Measurements from ENCODE around the gene UBE4A. TPM values are rescaled to one million over a fixed set of nuclear protein-coding genes. Genes with fewer than 3 reads are reported as not detected.

UBE4A gene
- polyA plus RNA-seq, 1 of the 3 experiments (the other 2 are of a cell fraction): 7.7 TPM

DNA sequence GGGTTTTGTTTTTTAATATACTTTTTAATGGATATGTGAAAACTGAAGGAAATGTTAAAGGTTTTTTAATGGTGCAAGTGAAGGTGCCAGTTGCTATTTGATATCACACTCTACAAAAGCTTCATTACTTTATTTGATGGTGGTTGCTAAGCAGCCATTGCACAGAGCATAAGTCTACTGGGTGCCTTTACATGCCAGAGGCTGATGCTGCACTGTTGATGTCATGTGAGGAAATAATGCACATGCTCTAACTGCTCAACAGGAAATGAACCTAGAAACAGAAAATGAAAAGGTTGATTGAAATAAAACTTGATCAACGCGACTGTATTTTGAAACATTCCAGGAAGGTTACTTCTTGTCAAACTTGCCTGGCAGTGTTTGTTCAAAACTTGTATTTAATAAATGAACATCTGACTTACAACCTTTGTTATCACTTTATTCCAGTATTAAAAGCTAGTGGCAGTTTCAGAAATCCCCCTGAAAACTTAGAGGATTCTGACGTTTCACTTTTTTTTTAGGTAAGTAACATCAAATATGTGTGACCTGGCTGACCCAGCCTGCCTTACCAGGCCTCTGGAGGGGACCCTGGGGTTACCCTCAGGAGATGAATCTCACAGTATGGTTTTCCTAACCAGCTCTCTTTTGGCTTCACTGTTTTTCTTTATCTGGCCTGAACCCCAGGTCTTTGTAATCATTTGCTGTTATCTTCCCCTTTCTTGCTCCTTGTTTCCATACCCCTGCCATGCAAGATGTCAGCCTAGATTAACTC lies 39.6 kb downstream of the UBE4A start:
- TF ChIP-seq SMC3 (IDR thresholded peaks at IDR 0.05; ENCODE audit: low read depth, low read length) (no peak), NRF1 (IDR thresholded peaks at IDR 0.05; ENCODE audit: low read depth, low read length) (no peak), FOXJ3 (CRISPR knock-in tag; IDR thresholded peaks at IDR 0.05) (no peak), RAD21 (IDR thresholded peaks at IDR 0.05; ENCODE audit: low read length) (no peak), SIN3A (IDR thresholded peaks at IDR 0.05; ENCODE audit: borderline replicate concordance, low read depth, low read length) (no peak), GABPA (IDR thresholded peaks at IDR 0.05; ENCODE audit: low read depth) (no peak), YY1 (IDR thresholded peaks at IDR 0.05; ENCODE audit: low read depth) (no peak), NFIC (IDR thresholded peaks at IDR 0.05; ENCODE audit: borderline replicate concordance) (no peak), RXRA (IDR thresholded peaks at IDR 0.05; ENCODE audit: borderline replicate concordance, low read depth) (no peak), FOXM1 (IDR thresholded peaks at IDR 0.05; ENCODE audit: low read depth) (no peak), TEAD4 (IDR thresholded peaks at IDR 0.05; ENCODE audit: borderline replicate concordance, insufficient read depth) (no peak), POLR2AphosphoS5 (IDR thresholded peaks at IDR 0.05; ENCODE audit: low read depth, low read length) (no peak), RFX5 (IDR thresholded peaks at IDR 0.05; ENCODE audit: low read length) (no peak), IRF3 (IDR thresholded peaks at IDR 0.05; ENCODE audit: low read depth, low read length) (no peak), TAF1 (IDR thresholded peaks at IDR 0.05; ENCODE audit: borderline replicate concordance, low read depth, low read length) (no peak), CHD2 (IDR thresholded peaks at IDR 0.05; ENCODE audit: low read length, partially characterized antibody) (no peak)
- TF ChIP-seq, protein P1, sequence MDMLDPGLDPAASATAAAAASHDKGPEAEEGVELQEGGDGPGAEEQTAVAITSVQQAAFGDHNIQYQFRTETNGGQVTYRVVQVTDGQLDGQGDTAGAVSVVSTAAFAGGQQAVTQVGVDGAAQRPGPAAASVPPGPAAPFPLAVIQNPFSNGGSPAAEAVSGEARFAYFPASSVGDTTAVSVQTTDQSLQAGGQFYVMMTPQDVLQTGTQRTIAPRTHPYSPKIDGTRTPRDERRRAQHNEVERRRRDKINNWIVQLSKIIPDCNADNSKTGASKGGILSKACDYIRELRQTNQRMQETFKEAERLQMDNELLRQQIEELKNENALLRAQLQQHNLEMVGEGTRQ (IDR thresholded peaks at IDR 0.05; ENCODE audit: borderline replicate concordance, low read depth, low read length): no peak
- Histone ChIP-seq H3K36me3 (replicated peaks in 1 of 2; ENCODE audit: control insufficient read depth in 1 of 2, insufficient read depth in 2 of 2, low read length in 1 of 2) (peaks cover 27 to 43% of the 10 kb centered on the region in 2 experiments), H2AFZ (ENCODE audit: low read depth) (no peak overlapping the region), H3K27ac (ENCODE audit: low read depth in 2 of 2, low read length in 1 of 2) (no peak overlapping the region), H3K4me1 (ENCODE audit: control insufficient read depth in 1 of 2, insufficient read depth in 2 of 2, low read depth in 1 of 2, low read length in 1 of 2) (peaks cover 8 to 14% of the 10 kb centered on the region in 2 experiments; a peak in 3 of 4 replicates), H3K4me3 (ENCODE audit: low read depth in 2 of 2, low read length in 1 of 2) (no peak overlapping the region), H3K4me2 (no peak overlapping the region), H4K20me1 (ENCODE audit: insufficient read depth) (peaks cover 13% of the 10 kb centered on the region; the same call in 1 of the 2 replicates), H3K27me3 (ENCODE audit: insufficient read depth) (no peaks in the 10 kb centered on the region), H3F3A (replicated peaks; ENCODE audit: insufficient read depth) (peaks cover 25% of the 10 kb centered on the region), H3K9me3 (no peaks in the 10 kb centered on the region), H3K9me2 (no peaks in the 10 kb centered on the region), H3K9ac (no peak overlapping the region), H3K79me2 (ENCODE audit: insufficient read depth) (peaks cover 27% of the 10 kb centered on the region)
- DNase-seq: no peak
- POLR2A ChIA-PET: no interaction called here
- WGBS (ENCODE audit: low lambda C conversion rate): 73% methylated on average over 3 of the region's 3 CpGs
- CTCF ChIA-PET: interaction anchor here (0.6 to 2.7 kb wide), 6 partner anchors 8 to 127 kb away, joined by 3 to 9 read pairs (median 3); no protein-coding TSS in a partner anchor

Measured in SK-N-SH (cell line).